ENCODE measurements around the gene UQCRQ.

- TF ChIP-seq CTCF (IDR thresholded peaks at IDR 0.05) (no peak), POLR2AphosphoS5 (IDR thresholded peaks at IDR 0.05) (no peak), POLR2A (IDR thresholded peaks at IDR 0.05) (no peak)
Observed at GRCh38 chr5:132838516-132839282, 27.7 kb upstream of the UQCRQ start.

Data from upper lobe of left lung (tissue), 4 donors.